ENCODE results near the gene EPHA7. TPM values are rescaled to one million over a fixed set of nuclear protein-coding genes. Genes with fewer than 3 reads are reported as not detected.

Gene EPHA7
- total RNA-seq, 1 donor from 2014 or later, result 80.7 TPM

GRCh38 chr6:93453956-93454355 lies 34.6 kb upstream of the EPHA7 start:
- Histone ChIP-seq H3K9ac (no peak overlapping the region), H3K4me1 (peaks cover 21% of the 10 kb centered on the region), H3F3A (ENCODE audit: low read depth) (peaks cover 17% of the 10 kb centered on the region), H3K27ac (no peak overlapping the region), H3K27me3 (no peaks in the 10 kb centered on the region), H2AFZ (replicated peaks) (no peak overlapping the region), H3K36me3 (no peaks in the 10 kb centered on the region), H3K9me3 (ENCODE audit: low read depth) (no peaks in the 10 kb centered on the region), H4K20me1 (ENCODE audit: low read depth) (no peaks in the 10 kb centered on the region), H3K4me3 (no peak overlapping the region), H3K4me2 (no peak overlapping the region), H3K79me2 (ENCODE audit: low read depth) (no peaks in the 10 kb centered on the region)
- Mint-ChIP-seq H3K4me1 (peaks cover 9% of the 10 kb centered on the region), H3K27me3 (ENCODE audit: insufficient read depth, low read depth) (no peaks in the 10 kb centered on the region), H3K4me3 (no peak overlapping the region), H3K9me3 (peaks cover 4% of the 10 kb centered on the region), H3K36me3 (peaks cover 1% of the 10 kb centered on the region), H3K27ac (no peak overlapping the region)
- DNase-seq (ENCODE audit: low spot score), result no peak
- TF ChIP-seq CTCF (IDR thresholded peaks at IDR 0.05), result no peak

- no peak for DNase-seq (ENCODE audit: low spot score)
- Histone ChIP-seq H3K9me3 (ENCODE audit: low read depth) (no peaks in the 10 kb centered on the region), H3K36me3 (no peaks in the 10 kb centered on the region), H3F3A (ENCODE audit: low read depth) (no peaks in the 10 kb centered on the region), H3K4me3 (no peak overlapping the region), H3K4me2 (no peak overlapping the region), H3K79me2 (ENCODE audit: low read depth) (no peaks in the 10 kb centered on the region), H3K27ac (no peak overlapping the region), H3K4me1 (peaks cover 4% of the 10 kb centered on the region), H2AFZ (replicated peaks) (no peak overlapping the region), H3K27me3 (no peaks in the 10 kb centered on the region), H4K20me1 (ENCODE audit: low read depth) (no peaks in the 10 kb centered on the region), H3K9ac (no peak overlapping the region)
- Mint-ChIP-seq H3K9me3 (no peaks in the 10 kb centered on the region), H3K4me1 (no peaks in the 10 kb centered on the region), H3K36me3 (no peaks in the 10 kb centered on the region), H3K27me3 (ENCODE audit: insufficient read depth, low read depth) (no peaks in the 10 kb centered on the region), H3K27ac (no peak overlapping the region), H3K4me3 (no peak overlapping the region)
- peak; percentile 43 for TF ChIP-seq CTCF (IDR thresholded peaks at IDR 0.05)
- no peak for TF ChIP-seq EZH2phosphoT487 (IDR thresholded peaks at IDR 0.05)
- TF ChIP-seq EZH2 (IDR thresholded peaks at IDR 0.05), result no peak
Observed at GRCh38 chr6:93447874-93448273, 28.5 kb upstream of the EPHA7 start.

GRCh38 chr6:93437491-93437890 lies 18.1 kb upstream of the EPHA7 start:
- no peak for DNase-seq (ENCODE audit: low spot score)
- no peak overlapping the region for H3K4me2 ChIP-seq
- H3K36me3 Mint-ChIP-seq, result no peaks in the 10 kb centered on the region
- no peak overlapping the region for H3K4me3 Mint-ChIP-seq
- H3F3A ChIP-seq (ENCODE audit: low read depth), result no peaks in the 10 kb centered on the region
- H3K9ac ChIP-seq, result no peak overlapping the region
- H3K27me3 ChIP-seq, result no peaks in the 10 kb centered on the region
- no peaks in the 10 kb centered on the region for H3K4me1 ChIP-seq
- peaks cover 10% of the 10 kb centered on the region for H3K9me3 Mint-ChIP-seq
- H3K27me3 Mint-ChIP-seq (ENCODE audit: insufficient read depth, low read depth), result peaks cover 4% of the 10 kb centered on the region
- H3K27ac Mint-ChIP-seq, result no peak overlapping the region
- no peaks in the 10 kb centered on the region for H3K4me1 Mint-ChIP-seq
- H3K9me3 ChIP-seq (ENCODE audit: low read depth), result no peaks in the 10 kb centered on the region
- no peak overlapping the region for H3K4me3 ChIP-seq
- H3K79me2 ChIP-seq (ENCODE audit: low read depth), result no peaks in the 10 kb centered on the region
- H3K27ac ChIP-seq, result no peak overlapping the region
- TF ChIP-seq CTCF (IDR thresholded peaks at IDR 0.05), result no peak
- no peak for TF ChIP-seq EZH2phosphoT487 (IDR thresholded peaks at IDR 0.05)
- TF ChIP-seq EZH2 (IDR thresholded peaks at IDR 0.05), result no peak
- no peaks in the 10 kb centered on the region for H4K20me1 ChIP-seq (ENCODE audit: low read depth)
- no peaks in the 10 kb centered on the region for H3K36me3 ChIP-seq
- H2AFZ ChIP-seq (replicated peaks), result no peak overlapping the region

GRCh38 chr6:93433592-93433991 lies 14.2 kb upstream of the EPHA7 start:
- Histone ChIP-seq H3K9ac (no peak overlapping the region), H3K27ac (no peak overlapping the region), H3K27me3 (no peaks in the 10 kb centered on the region), H4K20me1 (ENCODE audit: low read depth) (no peaks in the 10 kb centered on the region), H3F3A (ENCODE audit: low read depth) (no peaks in the 10 kb centered on the region), H3K4me3 (no peak overlapping the region), H3K79me2 (ENCODE audit: low read depth) (no peaks in the 10 kb centered on the region), H3K36me3 (no peaks in the 10 kb centered on the region), H3K4me1 (no peaks in the 10 kb centered on the region), H3K4me2 (no peak overlapping the region), H2AFZ (replicated peaks) (no peak overlapping the region), H3K9me3 (ENCODE audit: low read depth) (no peaks in the 10 kb centered on the region)
- no peaks in the 10 kb centered on the region for H3K36me3 Mint-ChIP-seq
- H3K4me1 Mint-ChIP-seq, result no peaks in the 10 kb centered on the region
- no peak overlapping the region for H3K4me3 Mint-ChIP-seq
- peaks cover 4% of the 10 kb centered on the region for H3K27me3 Mint-ChIP-seq (ENCODE audit: insufficient read depth, low read depth)
- peaks cover 10% of the 10 kb centered on the region for H3K9me3 Mint-ChIP-seq
- no peak overlapping the region for H3K27ac Mint-ChIP-seq
- TF ChIP-seq EZH2phosphoT487 (IDR thresholded peaks at IDR 0.05) (no peak), CTCF (IDR thresholded peaks at IDR 0.05) (no peak), EZH2 (IDR thresholded peaks at IDR 0.05) (no peak)
- DNase-seq (ENCODE audit: low spot score), result no peak

Measured in neural progenitor cell (in vitro differentiated cells).